Measurements from ENCODE around the gene PTPRO. TPM values are rescaled to one million over a fixed set of nuclear protein-coding genes. Genes with fewer than 3 reads are reported as not detected.

PTPRO gene
- total RNA-seq, 1 donor from 2014 or later: 20.2 TPM

DNA sequence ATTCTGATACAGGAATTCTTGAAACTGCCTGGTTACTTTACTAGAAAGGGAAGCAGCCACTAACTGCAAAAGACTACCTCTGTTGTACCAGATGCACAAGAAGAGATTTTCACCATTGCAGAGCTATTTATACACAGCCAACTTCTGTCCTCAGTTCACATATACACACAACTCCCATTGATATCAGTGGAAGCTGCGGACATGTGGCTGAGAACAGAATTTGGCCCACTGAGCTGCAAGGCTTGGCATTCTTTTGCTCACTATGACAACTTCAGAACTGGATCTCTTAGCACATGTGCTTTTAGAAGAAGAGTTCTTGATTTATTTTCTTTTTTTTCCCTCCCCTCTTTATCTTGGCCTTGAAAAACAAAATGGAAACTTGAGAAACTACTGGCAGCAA lies 28.3 kb downstream of the PTPRO start:
- DNase-seq (ENCODE audit: low spot score): no peak

GRCh38 chr12:15355766-15356165 lies 33.5 kb downstream of the PTPRO start:
- no peak for DNase-seq (ENCODE audit: low spot score)

- no peak for DNase-seq (ENCODE audit: low spot score)
These were observed 34.6 kb downstream of the PTPRO start for GRCh38 chr12:15356951-15357364.

- DNase-seq (ENCODE audit: low spot score): peak; percentile 33
These were observed 42.2 kb downstream of the PTPRO start for GRCh38 chr12:15364221-15365160.

- DNase-seq (ENCODE audit: low spot score): no peak
These were observed 46.5 kb downstream of the PTPRO start for GRCh38 chr12:15368812-15369211.

GRCh38 chr12:15372352-15372751 lies 50.0 kb downstream of the PTPRO start:
- DNase-seq (ENCODE audit: low spot score): no peak

GRCh38 chr12:15387772-15388171 lies 65.5 kb downstream of the PTPRO start:
- DNase-seq (ENCODE audit: low spot score): no peak

DNA sequence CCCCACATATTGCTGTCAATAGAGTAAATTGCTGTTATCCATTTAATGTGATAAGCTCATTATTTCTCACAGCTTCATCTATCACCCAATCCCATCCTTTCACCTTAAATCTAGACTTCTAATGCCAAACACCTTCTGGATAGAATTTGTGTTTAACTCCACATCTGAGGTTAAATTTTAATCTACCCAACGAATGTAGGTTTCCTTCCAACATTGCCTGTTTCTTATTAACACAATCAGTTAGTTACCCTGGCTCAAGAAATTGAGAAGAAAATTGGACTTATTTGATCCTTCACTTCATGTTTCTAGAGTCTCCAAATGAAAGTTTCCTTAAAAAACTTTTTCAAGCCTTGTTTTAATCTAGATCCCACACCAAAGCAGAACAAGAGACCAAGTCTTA lies 67.3 kb downstream of the PTPRO start:
- no peak for DNase-seq (ENCODE audit: low spot score)

- no peak for DNase-seq (ENCODE audit: low spot score)
These were observed 70.7 kb downstream of the PTPRO start for GRCh38 chr12:15393037-15393436.

DNA sequence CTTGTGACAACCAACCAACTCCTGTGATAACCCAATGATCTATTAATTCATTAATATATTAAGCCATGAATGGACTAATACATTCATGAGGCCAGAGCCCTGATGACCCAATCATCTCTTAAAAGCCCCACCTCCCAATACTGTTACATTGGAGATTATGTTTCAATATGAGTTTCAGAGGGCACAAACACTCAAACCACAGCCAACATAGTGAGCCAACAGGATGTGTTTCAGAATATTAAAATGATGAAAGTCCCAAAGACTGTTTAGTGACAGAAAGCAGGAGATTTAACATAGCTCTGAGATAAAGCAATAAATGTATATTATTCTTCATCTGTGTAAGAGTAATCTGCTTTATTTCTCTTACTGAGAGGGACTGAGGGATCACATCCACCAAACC lies 71.7 kb downstream of the PTPRO start:
- no peak for DNase-seq (ENCODE audit: low spot score)

DNA sequence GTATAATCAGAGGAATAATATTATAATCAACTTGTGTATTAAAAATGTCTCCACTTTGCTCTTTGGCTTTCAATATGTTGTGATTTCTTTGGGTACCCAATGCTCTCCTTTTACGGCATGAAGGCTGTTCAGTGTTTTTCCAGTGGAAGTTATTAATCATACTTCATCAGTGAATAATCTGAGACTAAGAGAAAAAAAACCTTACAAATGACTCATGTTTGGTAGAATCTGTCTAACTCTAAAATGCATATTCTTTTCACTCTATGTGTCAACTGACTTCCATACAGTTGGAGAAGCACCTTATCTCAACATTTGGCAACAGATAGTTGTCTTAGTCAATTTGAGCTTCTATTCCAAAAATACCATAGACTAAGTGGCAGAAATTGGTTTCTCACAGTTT lies 82.2 kb downstream of the PTPRO start:
- DNase-seq (ENCODE audit: low spot score): no peak

GRCh38 chr12:15405606-15406005 lies 83.3 kb downstream of the PTPRO start:
- no peak for DNase-seq (ENCODE audit: low spot score)

DNA sequence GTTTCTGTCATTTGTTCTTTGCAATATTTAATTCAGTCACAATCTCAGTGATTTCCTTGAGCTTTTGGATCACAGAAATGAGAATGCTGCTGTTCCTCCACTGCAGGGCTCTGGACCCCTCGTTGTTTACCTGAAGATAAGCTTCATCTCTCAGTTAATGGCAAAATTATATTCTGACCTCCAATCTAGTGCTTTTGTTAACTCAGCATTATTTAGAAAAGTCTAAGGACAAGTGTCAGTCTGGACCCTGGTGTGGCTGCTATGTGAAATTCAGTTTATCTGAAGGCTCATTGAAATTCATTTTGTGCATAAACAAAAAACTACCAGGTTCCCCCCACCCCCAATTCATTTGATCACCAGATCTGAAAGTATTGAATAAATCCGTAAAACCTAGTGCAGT lies 84.7 kb downstream of the PTPRO start:
- no peak for DNase-seq (ENCODE audit: low spot score)

- DNase-seq (ENCODE audit: low spot score): no peak
These were observed 89.5 kb downstream of the PTPRO start for GRCh38 chr12:15411842-15412241.

GRCh38 chr12:15417691-15418090 lies 95.4 kb downstream of the PTPRO start:
- DNase-seq (ENCODE audit: low spot score): no peak

DNA sequence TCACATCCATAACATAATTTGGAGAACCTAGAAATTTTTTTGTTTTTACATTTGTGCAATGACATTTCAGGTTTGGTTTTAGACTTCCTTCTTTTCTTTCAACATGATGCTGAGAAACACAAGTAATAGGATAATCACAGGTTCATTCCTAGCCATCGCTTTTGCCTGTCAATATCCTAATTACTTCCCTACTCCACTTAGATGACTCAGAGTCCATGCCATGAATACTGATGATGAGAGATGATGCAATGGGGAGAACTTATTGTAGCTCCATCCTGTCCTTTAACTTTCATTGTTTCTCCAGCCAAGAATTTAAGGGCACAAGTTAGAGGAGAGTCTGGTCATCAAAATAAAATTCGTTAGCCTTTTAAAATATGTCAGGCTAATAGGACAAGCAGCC lies 101.3 kb downstream of the PTPRO start:
- no peak for DNase-seq (ENCODE audit: low spot score)

DNA sequence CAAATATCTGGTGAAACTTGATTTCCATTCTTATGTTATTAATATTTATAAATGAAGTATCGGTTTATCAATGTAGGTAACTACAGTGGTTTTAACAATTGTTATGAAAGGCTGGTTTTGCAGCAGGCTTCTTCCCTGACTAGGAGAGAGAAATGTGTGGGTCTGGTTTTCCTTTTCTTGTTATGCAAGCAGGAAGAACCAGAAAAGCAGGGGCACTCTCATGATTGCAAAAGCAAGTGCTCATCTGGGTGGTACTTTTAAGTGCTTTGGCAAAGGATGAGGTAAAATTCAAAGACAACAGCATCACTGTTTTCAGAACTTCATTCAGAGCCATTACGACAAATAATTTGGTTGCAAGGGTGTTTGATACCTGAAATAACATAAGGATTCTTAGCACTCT lies 105.6 kb downstream of the PTPRO start:
- DNase-seq (ENCODE audit: low spot score): no peak

- no peak for DNase-seq (ENCODE audit: low spot score)
These were observed 106.3 kb downstream of the PTPRO start for GRCh38 chr12:15428632-15429031.

- no peak for DNase-seq (ENCODE audit: low spot score)
These were observed 107.0 kb downstream of the PTPRO start for GRCh38 chr12:15429262-15429661.

GRCh38 chr12:15435597-15435996 lies 113.3 kb downstream of the PTPRO start:
- DNase-seq (ENCODE audit: low spot score): no peak

GRCh38 chr12:15439459-15439858 lies 117.2 kb downstream of the PTPRO start:
- no peak for DNase-seq (ENCODE audit: low spot score)

- DNase-seq (ENCODE audit: low spot score): no peak
These were observed 120.7 kb downstream of the PTPRO start for GRCh38 chr12:15443050-15443449.

DNA sequence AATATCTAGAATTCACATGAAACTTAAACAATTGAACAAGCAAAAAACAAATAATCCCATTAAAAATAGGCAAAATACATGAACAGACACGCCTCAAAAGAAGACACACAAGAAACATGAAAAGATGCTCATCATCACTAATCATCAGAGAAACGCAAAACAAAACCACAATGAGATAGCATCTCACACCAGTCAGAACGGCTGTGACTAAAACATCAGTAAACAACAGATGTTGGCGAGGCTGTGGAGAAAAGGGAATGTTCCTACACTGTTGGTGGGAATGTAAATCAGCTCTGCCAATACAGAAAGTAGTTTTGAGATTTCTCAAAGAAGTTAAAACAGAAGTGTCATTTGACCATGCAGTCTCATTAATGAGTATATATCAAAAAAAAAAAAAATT lies 121.3 kb downstream of the PTPRO start:
- DNase-seq (ENCODE audit: low spot score): no peak

- DNase-seq (ENCODE audit: low spot score): no peak
These were observed 122.2 kb downstream of the PTPRO start for GRCh38 chr12:15444523-15444922.
